ENCODE data around the gene SDK2.
A peak's percentile ranks its signal among the peaks of the same experiment; 100 is the strongest.
"Not testable (repeated sequence)": the region's sequence is repeated elsewhere in the genome, so short reads cannot be mapped to it uniquely, and the experiment has no call there.

The SDK2 gene

GRCh38 chr17:73342541-73343167 lies 301.6 kb downstream of the SDK2 start:
- DNase-seq = no peak
- intact Hi-C loops (cut with DNase I) = loop anchor here (2.0 kb wide), 1 partner anchor 32 kb away; no protein-coding TSS in a partner anchor

- peak; percentile 82 to 97 (median 94) for DNase-seq
- intact Hi-C loops (cut with DNase I) = loop anchor here (2.0 kb wide), 1 partner anchor 31 kb away; no protein-coding TSS in a partner anchor
These were observed 302.2 kb downstream of the SDK2 start for GRCh38 chr17:73342050-73342522.

DNA sequence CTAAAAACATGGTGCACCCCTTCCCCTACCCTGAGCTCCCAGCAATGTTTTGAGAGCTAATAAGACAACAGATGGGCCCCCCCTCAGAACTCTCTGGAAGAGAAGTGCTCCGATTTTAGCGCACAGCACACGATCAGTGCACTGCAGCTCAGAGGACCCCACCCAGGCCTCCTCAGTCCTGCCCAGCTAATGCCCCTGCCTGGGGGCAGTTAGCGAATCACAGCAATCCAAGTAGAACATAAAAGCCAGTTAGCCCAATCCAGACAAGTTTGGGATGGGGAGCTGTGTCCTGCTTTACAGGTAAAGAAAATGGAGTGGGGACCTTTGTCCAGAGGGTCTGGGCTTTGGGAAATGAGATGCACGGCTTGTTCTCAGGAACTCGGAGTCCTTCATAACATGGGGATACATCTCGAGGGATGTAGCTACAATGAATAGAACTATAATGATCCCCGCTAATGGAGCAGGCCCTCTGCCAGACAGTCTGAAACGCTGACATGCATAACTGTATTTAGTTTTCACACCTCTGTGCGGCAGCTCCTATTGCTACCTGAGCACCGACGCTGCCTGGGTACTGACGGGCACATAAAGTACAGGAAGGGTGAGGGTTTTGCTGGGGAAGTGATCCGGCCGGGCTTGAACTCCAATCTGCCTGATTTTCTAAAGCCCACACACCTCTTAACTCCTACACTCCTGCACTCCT lies 302.7 kb downstream of the SDK2 start:
- peak in 6 of 42 donors; percentile 14 to 49 (median 31) for DNase-seq
- intact Hi-C loops (cut with DNase I) = loop anchor here (2.0 kb wide), 1 partner anchor 31 kb away; no protein-coding TSS in a partner anchor

GRCh38 chr17:73340093-73340596 lies 304.1 kb downstream of the SDK2 start:
- no peak for DNase-seq

GRCh38 chr17:73338566-73339197 lies 305.6 kb downstream of the SDK2 start:
- intact Hi-C loops (cut with DNase I) = no loop called here
- DNase-seq = no peak

More at GRCh38 chr17:73340093-73340596, 304.1 kb downstream of the SDK2 start:
- intact Hi-C loops (cut with DNase I) = no loop called here

- peak in 3 of 42 donors; percentile 28 to 39 (median 38) for DNase-seq
- intact Hi-C loops (cut with DNase I) = no loop called here
These were observed 306.2 kb downstream of the SDK2 start for GRCh38 chr17:73338050-73338521.

DNA sequence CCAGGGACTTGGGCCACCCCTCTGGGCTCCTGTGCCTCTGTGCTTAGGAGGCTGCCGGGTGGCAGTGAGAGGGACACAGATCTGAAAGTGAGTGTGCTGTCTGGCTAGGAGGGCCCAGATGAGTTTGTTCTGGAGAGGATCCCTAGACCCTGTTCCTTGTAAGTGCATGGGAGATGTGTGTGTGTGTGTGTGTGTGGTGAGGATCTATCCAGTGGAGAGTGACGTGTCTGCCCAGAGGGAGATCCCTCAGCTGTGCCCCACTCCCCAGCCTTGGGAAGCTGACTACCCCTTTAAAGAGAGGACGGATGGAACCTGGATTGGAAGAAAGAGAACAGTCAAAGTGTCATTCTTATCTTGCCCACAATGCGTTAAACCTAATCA lies 306.9 kb downstream of the SDK2 start:
- intact Hi-C loops (cut with DNase I) = no loop called here
- DNase-seq = no peak

DNA sequence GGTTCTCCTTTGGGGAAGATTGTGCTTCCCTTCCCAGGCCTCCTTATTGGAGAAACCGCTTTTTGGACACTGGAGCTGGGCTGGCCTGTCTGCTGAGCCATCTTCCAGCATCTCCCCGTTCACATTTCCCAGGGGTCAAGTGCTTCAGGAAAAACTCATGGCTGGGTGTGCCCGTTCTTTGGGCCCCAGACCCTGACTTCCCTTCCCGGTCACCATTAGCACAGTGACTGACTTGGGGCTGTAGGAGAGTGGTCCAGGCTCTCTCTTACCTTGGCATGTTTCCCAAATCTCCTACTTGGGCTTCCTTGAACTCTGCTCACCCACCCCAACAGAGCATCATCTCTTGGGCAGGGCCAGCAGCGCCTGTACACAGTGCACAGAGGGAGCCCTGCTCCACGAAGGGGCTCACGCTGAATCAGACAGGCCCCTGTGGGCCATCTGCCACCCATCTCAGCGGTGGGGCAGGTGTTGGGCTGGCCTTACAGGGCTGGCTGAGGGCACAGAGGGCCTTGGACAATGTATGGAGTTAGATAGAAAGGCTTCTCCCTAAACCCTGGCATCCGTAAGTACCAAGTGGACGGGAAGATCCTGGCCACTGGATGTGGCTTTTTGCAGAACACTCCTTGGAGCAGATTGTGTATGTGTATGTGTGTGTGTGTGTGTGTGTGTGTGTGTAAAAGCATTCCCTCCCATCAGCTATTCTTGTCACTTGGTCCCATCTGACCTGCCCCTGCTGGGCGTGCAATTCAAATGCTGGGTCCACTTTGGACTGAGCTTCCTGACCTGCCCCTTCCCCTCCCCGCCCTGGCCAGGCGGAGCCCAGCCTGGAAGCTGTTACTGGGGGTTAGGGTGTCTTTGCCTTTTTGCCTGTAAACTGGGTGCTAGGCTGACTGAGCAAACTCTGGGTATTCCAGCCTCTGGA lies 307.6 kb downstream of the SDK2 start:
- DNase-seq = no peak
- intact Hi-C loops (cut with DNase I) = no loop called here

- intact Hi-C loops (cut with DNase I) = no loop called here
- no peak for DNase-seq
These were observed 308.4 kb downstream of the SDK2 start for GRCh38 chr17:73335591-73336407.

DNA sequence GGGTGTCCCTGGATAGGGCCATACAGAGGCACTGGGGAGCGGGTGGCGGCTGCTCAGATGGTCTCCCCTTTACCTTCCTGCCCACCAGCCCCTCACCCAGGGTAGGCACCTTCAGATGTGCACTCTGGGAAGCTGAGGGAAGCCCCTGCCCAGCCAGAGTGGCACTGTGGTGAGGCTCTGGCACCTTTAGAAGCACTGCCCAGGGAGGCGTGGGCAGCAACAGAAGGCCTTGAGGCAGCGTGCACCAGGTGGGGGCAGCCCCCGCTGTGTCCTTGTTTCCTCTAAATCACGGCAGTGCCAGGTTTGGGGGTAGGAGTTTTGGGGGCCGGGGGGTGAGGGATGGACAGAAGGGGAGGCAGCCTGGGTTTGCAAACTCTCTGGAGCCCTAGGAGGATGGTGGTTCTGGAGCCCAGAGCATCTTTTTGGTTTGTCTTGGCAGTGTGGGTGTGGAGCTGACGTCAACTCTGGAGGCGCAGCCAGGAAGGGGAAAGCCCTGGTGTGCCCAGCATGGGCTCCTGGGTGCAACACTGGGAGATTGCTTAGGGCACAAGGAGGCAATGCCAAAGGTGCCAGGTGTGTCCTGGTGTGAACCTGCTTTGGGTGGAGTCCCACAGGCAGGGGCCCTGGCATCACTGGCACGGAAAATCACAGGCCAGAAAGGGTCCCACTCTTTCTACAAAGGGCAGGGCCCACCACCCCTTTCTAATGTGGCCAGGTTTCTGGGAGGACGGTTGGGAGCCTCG lies 309.3 kb downstream of the SDK2 start:
- intact Hi-C loops (cut with DNase I) = no loop called here
- no peak for DNase-seq

DNA sequence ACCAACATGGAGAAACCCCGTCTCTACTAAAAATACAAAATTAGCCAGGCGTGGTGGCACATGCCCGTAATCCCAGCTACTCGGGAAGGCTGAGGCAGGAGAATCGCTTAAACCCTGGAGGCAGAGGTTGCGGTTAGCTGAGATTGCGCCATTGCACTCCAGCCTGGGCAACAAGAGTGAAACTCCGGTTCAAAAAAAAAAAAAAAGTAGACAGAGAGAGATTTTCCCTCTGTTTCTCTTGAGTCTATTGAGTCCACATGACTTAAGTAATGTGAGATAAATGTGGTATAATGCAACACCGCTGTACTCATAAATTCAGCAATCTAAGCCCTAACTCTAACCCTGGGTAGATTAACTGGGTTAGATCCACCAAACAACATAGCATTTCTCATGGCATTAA lies 310.8 kb downstream of the SDK2 start:
- DNase-seq; intact Hi-C loops (cut with DNase I): not testable (repeated sequence)

DNA sequence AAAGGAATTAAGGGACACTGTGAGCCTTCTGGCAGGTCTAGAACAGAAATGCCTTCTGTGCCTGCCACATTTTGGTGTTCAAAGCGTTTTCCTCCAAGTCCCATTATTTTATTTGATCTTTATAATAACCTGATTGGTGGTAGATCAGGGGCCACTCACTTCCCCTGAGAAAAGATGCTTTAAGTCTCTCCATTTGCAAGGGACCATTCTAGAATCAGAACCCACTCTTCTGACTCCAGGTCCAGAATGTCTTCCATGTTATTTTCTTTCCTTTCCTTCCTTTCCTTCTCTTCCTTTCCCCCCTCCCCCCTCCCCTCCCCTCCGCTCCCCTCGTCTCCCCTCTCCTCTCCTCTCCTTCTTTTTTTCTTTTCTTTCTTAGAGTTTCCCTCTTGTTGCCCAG lies 313.2 kb downstream of the SDK2 start:
- intact Hi-C loops (cut with DNase I) = no loop called here
- DNase-seq = no peak

- DNase-seq = no peak
- intact Hi-C loops (cut with DNase I) = no loop called here
These were observed 316.6 kb downstream of the SDK2 start for GRCh38 chr17:73327676-73328075.

DNA sequence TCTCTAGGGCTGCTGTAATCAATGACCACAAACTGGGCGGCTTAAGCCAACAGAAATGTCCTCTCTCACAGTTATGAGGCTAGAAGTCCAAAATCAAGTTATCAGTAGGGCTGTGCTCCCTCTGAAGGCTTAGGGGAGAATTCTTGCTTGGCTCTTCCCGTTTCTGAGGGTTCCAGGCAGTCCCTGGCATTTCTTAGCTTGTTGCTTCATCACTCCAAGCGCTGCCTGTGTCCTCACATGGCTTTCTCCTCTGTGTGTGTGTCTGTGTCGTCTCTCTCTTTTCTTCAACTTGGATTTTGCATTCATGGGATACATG lies 318.8 kb downstream of the SDK2 start:
- intact Hi-C loops (cut with DNase I) = no loop called here
- DNase-seq = peak in 1 of 42 donors; percentile 57

- DNase-seq = no peak
- intact Hi-C loops (cut with DNase I) = no loop called here
These were observed 319.3 kb downstream of the SDK2 start for GRCh38 chr17:73324711-73325526.

- no peak for DNase-seq
These were observed 320.1 kb downstream of the SDK2 start for GRCh38 chr17:73324160-73324475.

More at GRCh38 chr17:73324160-73324475, 320.1 kb downstream of the SDK2 start:
- intact Hi-C loops (cut with DNase I) = no loop called here

Measured in head of caudate nucleus (tissue), 42 donors.